ENCODE results near the gene ZNF587.

ZNF587 gene

DNA sequence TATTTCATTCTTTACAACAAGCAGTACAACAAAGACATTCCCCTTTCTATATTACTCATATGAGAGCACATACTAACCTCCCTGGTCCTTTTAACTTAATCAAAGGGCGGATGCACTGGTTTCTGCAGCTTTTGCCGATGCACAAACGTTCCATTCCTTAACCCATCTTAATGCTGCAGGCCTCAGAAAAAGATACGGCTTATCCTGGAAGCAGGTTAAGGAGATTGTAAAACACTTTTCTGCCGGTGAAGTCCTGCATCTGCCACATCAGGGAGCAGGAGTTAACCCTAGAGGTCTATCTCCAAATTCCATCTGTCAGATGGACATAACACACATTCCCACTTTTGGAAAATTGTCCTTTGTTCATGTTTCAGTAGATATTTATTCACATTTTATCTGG lies 50.7 kb downstream of the ZNF587 start:
- Histone ChIP-seq H3K4me3 (ENCODE audit: low read length) (no peak overlapping the region), H3K9me3 (ENCODE audit: control insufficient read depth, low read depth, low read length) (no peaks in the 10 kb centered on the region), H3K9ac (ENCODE audit: low read length) (no peak overlapping the region), H3K27me3 (ENCODE audit: control insufficient read depth, insufficient read depth, low read length) (no peaks in the 10 kb centered on the region), H3K27ac (ENCODE audit: low read length) (no peak overlapping the region), H3K36me3 (ENCODE audit: control insufficient read depth, low read depth, low read length) (no peaks in the 10 kb centered on the region), H3K4me1 (ENCODE audit: control insufficient read depth, low read depth, low read length) (no peaks in the 10 kb centered on the region)

DNA sequence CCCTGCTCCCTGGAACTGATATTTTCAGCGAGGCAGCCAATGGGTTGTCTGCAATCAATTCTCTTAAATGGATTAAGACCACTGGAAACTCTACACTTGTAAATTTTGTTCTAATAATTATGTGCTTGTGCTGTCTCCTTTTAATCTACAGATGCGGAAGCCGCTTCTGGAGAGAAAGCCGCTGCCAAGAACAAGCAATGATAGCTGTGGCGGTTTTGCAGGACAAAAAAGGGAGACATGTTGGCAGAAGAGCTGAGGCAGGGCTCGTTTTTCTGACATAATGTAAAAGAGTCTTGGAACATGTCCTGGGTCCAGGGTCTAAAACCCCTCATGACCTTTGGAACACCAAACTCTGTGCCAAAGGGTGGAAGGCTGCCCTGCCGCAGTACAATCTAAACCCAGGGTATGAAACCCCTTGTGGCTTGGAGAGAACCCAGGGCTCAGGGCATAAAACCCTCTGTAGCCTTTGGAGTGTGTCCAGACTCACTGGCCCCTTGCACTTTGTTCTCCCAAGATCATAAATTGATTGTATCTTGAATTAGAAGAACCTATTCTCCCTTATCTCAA lies 54.0 kb downstream of the ZNF587 start:
- Histone ChIP-seq H3K4me3 (ENCODE audit: low read length) (no peak overlapping the region), H3K9me3 (ENCODE audit: control insufficient read depth, low read depth, low read length) (no peaks in the 10 kb centered on the region), H3K36me3 (ENCODE audit: control insufficient read depth, low read depth, low read length) (peaks cover 15% of the 10 kb centered on the region), H3K27me3 (ENCODE audit: control insufficient read depth, insufficient read depth, low read length) (no peaks in the 10 kb centered on the region), H3K4me1 (ENCODE audit: control insufficient read depth, low read depth, low read length) (no peaks in the 10 kb centered on the region), H3K9ac (ENCODE audit: low read length) (no peak overlapping the region), H3K27ac (ENCODE audit: low read length) (no peak overlapping the region)

DNA sequence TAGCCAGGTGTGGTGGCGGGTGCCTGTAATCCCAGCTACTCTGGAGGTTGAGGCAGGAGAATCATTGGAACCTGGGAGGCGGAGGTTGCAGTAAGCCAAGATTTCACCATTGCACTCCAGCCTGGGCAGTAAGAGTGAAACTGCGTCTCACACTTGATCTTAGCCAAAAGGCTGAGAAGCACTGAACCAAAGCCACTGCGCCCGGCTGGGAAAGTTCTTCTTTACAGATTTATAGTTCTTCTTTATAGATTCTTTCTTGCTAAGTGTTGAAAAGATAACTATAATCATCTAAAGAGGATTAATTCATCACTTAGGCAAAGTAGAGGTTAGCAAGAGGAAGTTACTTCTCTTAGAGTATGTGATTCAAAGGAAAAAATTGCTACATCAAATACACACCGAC lies 55.6 kb downstream of the ZNF587 start:
- Histone ChIP-seq H3K27me3 (ENCODE audit: control insufficient read depth, insufficient read depth, low read length) (no peaks in the 10 kb centered on the region), H3K36me3 (ENCODE audit: control insufficient read depth, low read depth, low read length) (peaks cover 21% of the 10 kb centered on the region), H3K27ac (ENCODE audit: low read length) (no peak overlapping the region), H3K9me3 (ENCODE audit: control insufficient read depth, low read depth, low read length) (no peaks in the 10 kb centered on the region), H3K4me3 (ENCODE audit: low read length) (no peak overlapping the region), H3K9ac (ENCODE audit: low read length) (no peak overlapping the region), H3K4me1 (ENCODE audit: control insufficient read depth, low read depth, low read length) (no peaks in the 10 kb centered on the region)

DNA sequence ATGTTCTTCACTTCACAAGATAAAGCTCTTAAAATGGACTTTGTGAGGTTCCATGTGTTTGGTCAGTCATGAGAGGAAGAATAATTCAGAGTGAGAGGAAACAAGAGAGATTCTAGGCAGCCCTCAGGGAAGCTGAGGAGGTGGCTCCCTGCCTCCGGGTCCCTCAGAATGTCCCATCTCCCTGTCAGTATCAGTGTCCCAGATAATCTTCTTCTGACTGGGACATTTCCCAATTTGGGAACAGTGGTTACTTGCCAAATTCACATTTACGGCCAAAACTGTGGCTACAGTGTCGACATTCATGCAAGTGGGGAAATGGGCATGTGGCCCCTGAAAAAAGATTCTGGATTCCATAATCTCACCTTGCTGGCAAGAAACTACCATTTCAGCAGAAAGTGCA lies 57.7 kb downstream of the ZNF587 start:
- Histone ChIP-seq H3K4me1 (ENCODE audit: control insufficient read depth, low read depth, low read length) (no peaks in the 10 kb centered on the region), H3K9me3 (ENCODE audit: control insufficient read depth, low read depth, low read length) (no peaks in the 10 kb centered on the region)

GRCh38 chr19:57914531-57914930 lies 64.9 kb downstream of the ZNF587 start:
- Histone ChIP-seq H3K9me3 (ENCODE audit: control insufficient read depth, low read depth, low read length) (no peaks in the 10 kb centered on the region), H3K36me3 (ENCODE audit: control insufficient read depth, low read depth, low read length) (peaks cover 25% of the 10 kb centered on the region), H3K27ac (ENCODE audit: low read length) (no peak overlapping the region), H3K4me1 (ENCODE audit: control insufficient read depth, low read depth, low read length) (no peaks in the 10 kb centered on the region), H3K4me3 (ENCODE audit: low read length) (no peak overlapping the region), H3K27me3 (ENCODE audit: control insufficient read depth, insufficient read depth, low read length) (no peaks in the 10 kb centered on the region), H3K9ac (ENCODE audit: low read length) (no peak overlapping the region)

More for the DNA sequence above, 57.7 kb downstream of the ZNF587 start:
- Histone ChIP-seq H3K36me3 (ENCODE audit: control insufficient read depth, low read depth, low read length) (peaks cover 40% of the 10 kb centered on the region), H3K4me3 (ENCODE audit: low read length) (no peak overlapping the region), H3K27me3 (ENCODE audit: control insufficient read depth, insufficient read depth, low read length) (no peaks in the 10 kb centered on the region), H3K27ac (ENCODE audit: low read length) (no peak overlapping the region), H3K9ac (ENCODE audit: low read length) (no peak overlapping the region)

Data from iPS-18a (cell line).